Right lobe of liver (tissue), 4 donors: ENCODE measurements around the gene CDYL.

Source experiments
- POLR2A ChIP-seq: fragments of 450-650 bp; IDR thresholded peaks from one replicate; pipeline ENCODE4 v1.6.1; 2017; ENCODE audit warnings: antibody characterized with exemption, mild to moderate bottlenecking
- TF ChIP-seq, protein P1 (sequence below), 4 donors: fragments of 200-600 bp in 3 of 4; fragments of 450-650 bp in 1 of 4; IDR thresholded peaks; one replicate each; pipeline versions ENCODE4 v1.5.1 to v1.8.0; 2016 to 2022; ENCODE audit warnings: antibody characterized with exemption in 4 of 4, mild to moderate bottlenecking in 2 of 4
- donor health status: DM: no; HTN: no; CAD: no.
- donor health status: DM: no; HTN: no; CAD: no.
- donor health status: DM: no; HTN: yes; CAD: no.

GRCh38 chr6:4950836-4951533 lies 174.8 kb downstream of the CDYL start:
- TF ChIP-seq, protein P1, sequence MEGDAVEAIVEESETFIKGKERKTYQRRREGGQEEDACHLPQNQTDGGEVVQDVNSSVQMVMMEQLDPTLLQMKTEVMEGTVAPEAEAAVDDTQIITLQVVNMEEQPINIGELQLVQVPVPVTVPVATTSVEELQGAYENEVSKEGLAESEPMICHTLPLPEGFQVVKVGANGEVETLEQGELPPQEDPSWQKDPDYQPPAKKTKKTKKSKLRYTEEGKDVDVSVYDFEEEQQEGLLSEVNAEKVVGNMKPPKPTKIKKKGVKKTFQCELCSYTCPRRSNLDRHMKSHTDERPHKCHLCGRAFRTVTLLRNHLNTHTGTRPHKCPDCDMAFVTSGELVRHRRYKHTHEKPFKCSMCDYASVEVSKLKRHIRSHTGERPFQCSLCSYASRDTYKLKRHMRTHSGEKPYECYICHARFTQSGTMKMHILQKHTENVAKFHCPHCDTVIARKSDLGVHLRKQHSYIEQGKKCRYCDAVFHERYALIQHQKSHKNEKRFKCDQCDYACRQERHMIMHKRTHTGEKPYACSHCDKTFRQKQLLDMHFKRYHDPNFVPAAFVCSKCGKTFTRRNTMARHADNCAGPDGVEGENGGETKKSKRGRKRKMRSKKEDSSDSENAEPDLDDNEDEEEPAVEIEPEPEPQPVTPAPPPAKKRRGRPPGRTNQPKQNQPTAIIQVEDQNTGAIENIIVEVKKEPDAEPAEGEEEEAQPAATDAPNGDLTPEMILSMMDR (IDR thresholded peaks at IDR 0.05): no peak
- TF ChIP-seq POLR2A: no peak
